IMR-90 (cell line): Measurements from ENCODE around the gene ADAM15. TPM values are rescaled to one million over a fixed set of nuclear protein-coding genes. Genes with fewer than 3 reads are reported as not detected.

ENCODE experiments used
- ATAC-seq: fragments of 200-7000 bp; cut with Tn5 transposase; 2 replicates; pipeline ENCODE4 v1.9.1; 2020; ENCODE audit warnings: low read depth, mild to moderate bottlenecking, moderate library complexity
- BruUV-seq: library from RNA; stranded (reverse); fragments of 400-500 nt; replicated peaks from 2 replicates; lab custom pipeline; 2021; lab: Mats Ljungman, UMichigan
- CTCF ChIA-PET: fragments of 300-600 bp; formaldehyde crosslinking; extraction: SDS; loops from one replicate; lab custom pipeline; 2021; ENCODE audit warnings: antibody characterized with exemption; lab: Yijun Ruan, JAX
- POLR2A ChIA-PET: fragments of 300-600 bp; sonication (Branson Sonifier 250); formaldehyde crosslinking; loops from one replicate; lab custom pipeline; 2022; ENCODE audit warnings: antibody characterized with exemption; ENCODE audit not compliant: unreplicated experiment; lab: Charles Lee
- DNase-seq: peaks from one replicate; pipeline ENCODE4 v3.0.0; 2013
- H2AFZ ChIP-seq: replicated peaks from 2 replicates; pipeline ENCODE3; 2013; ENCODE audit warnings: low read length, mild to moderate bottlenecking; ENCODE audit not compliant: poor library complexity
- H2AK5ac ChIP-seq: 2 replicates; pipeline ENCODE4 v1.6.1; 2013; ENCODE audit warnings: low read depth, low read length, inconsistent platforms
- H2AK9ac ChIP-seq: replicated peaks from 2 replicates; pipeline ENCODE3; 2013; ENCODE audit warnings: mild to moderate bottlenecking, low read depth, low read length, moderate library complexity; ENCODE audit not compliant: poor library complexity
- H2BK120ac ChIP-seq: 2 replicates; pipeline ENCODE4 v1.6.1; 2013; ENCODE audit warnings: low read depth, low read length, inconsistent platforms
- H2BK15ac ChIP-seq: 3 replicates; pipeline ENCODE4 v1.6.1; 2013; ENCODE audit warnings: low read depth, low read length, inconsistent platforms
- H2BK20ac ChIP-seq: 2 replicates; pipeline ENCODE4 v1.6.1; 2013; ENCODE audit warnings: low read depth, mild to moderate bottlenecking, inconsistent platforms, low read length, moderate library complexity
- H2BK5ac ChIP-seq: 2 replicates; pipeline ENCODE4 v1.6.1; 2013; ENCODE audit warnings: mild to moderate bottlenecking, low read depth, low read length, inconsistent platforms; ENCODE audit not compliant: poor library complexity, severe bottlenecking
- H3K14ac ChIP-seq: replicated peaks from 2 replicates; pipeline ENCODE4 v1.6.1; 2013; ENCODE audit warnings: low read depth, low read length, inconsistent platforms
- H3K18ac ChIP-seq: 2 replicates; pipeline ENCODE4 v1.6.1; 2013; ENCODE audit warnings: low read depth, low read length, control low read depth
- H3K23ac ChIP-seq: 2 replicates; pipeline ENCODE4 v1.6.1; 2013; ENCODE audit warnings: low read depth, low read length, inconsistent platforms
- H3K27ac ChIP-seq: 2 replicates; pipeline ENCODE4 v1.5.1; 2013; ENCODE audit warnings: mild to moderate bottlenecking, control low read depth, low read length; ENCODE audit not compliant: insufficient read depth
- H3K27me3 ChIP-seq: 2 replicates; pipeline ENCODE4 v1.6.1; 2013; ENCODE audit warnings: low read length; ENCODE audit not compliant: control insufficient read depth, insufficient read depth
- H3K36me3 ChIP-seq: 2 replicates; pipeline ENCODE4 v1.6.1; 2013; ENCODE audit warnings: low read length, mixed read lengths; ENCODE audit not compliant: control insufficient read depth, insufficient read depth
- H3K4ac ChIP-seq: 2 replicates; pipeline ENCODE4 v1.6.1; 2013; ENCODE audit warnings: low read depth, low read length, inconsistent platforms
- H3K4me1 ChIP-seq: 2 replicates; pipeline ENCODE4 v1.6.1; 2013; ENCODE audit warnings: low read length, mixed read lengths; ENCODE audit not compliant: control insufficient read depth, insufficient read depth
- H3K4me2 ChIP-seq: 2 replicates; pipeline ENCODE4 v1.6.1; 2013; ENCODE audit warnings: low read depth, mild to moderate bottlenecking, control low read depth, low read length, moderate library complexity
- H3K4me3 ChIP-seq: 2 replicates; pipeline ENCODE4 v1.5.1; 2013; ENCODE audit warnings: low read depth, mild to moderate bottlenecking, control low read depth, low read length, moderate library complexity; ENCODE audit not compliant: insufficient read depth
- H3K56ac ChIP-seq: 2 replicates; pipeline ENCODE4 v1.6.1; 2013; ENCODE audit warnings: low read length, inconsistent platforms; ENCODE audit not compliant: insufficient read depth; ENCODE audit errors: extremely low read depth
- H3K79me1 ChIP-seq, 2 experiments: 2 replicates each; pipeline ENCODE4 v1.6.1; 2013; ENCODE audit warnings: low read length in 2 of 2, inconsistent platforms in 1 of 2, low read depth in 1 of 2
- H3K9ac ChIP-seq: 2 replicates; pipeline ENCODE4 v1.6.1; 2013; ENCODE audit warnings: low read depth, low read length, control low read depth
- H3K9me1 ChIP-seq: 2 replicates; pipeline ENCODE4 v1.6.1; 2013; ENCODE audit warnings: low read length, inconsistent platforms; ENCODE audit not compliant: insufficient read depth
- H3K9me3 ChIP-seq: 2 replicates; pipeline ENCODE4 v1.6.1; 2013; ENCODE audit warnings: low read length; ENCODE audit not compliant: control insufficient read depth, insufficient read depth
- H4K20me1 ChIP-seq: 2 replicates; pipeline ENCODE4 v1.6.1; 2013; ENCODE audit warnings: low read length, inconsistent platforms; ENCODE audit not compliant: insufficient read depth
- H4K5ac ChIP-seq: 2 replicates; pipeline ENCODE4 v1.6.1; 2013; ENCODE audit warnings: mild to moderate bottlenecking, low read depth, low read length, control low read depth
- H4K8ac ChIP-seq, 2 experiments: 2 replicates each; pipeline ENCODE4 v1.6.1; 2013; ENCODE audit warnings: low read depth in 2 of 2, low read length in 2 of 2, control low read depth in 1 of 2, inconsistent platforms in 1 of 2
- H4K91ac ChIP-seq: 2 replicates; pipeline ENCODE4 v1.6.1; 2013; ENCODE audit warnings: low read depth, low read length, inconsistent platforms; ENCODE audit not compliant: insufficient read depth
- BHLHE40 ChIP-seq: fragments of 150-350 bp; IDR thresholded peaks from 2 replicates; pipeline ENCODE4 v1.6.1; 2016; ENCODE audit warnings: mild to moderate bottlenecking, low read depth, low read length
- CEBPB ChIP-seq: IDR thresholded peaks from 2 replicates; pipeline ENCODE4 v1.6.1; 2012; ENCODE audit warnings: low read depth, low read length, improper control_type of control experiment
- CHD1 ChIP-seq: IDR thresholded peaks from 2 replicates; pipeline ENCODE4 v1.6.1; 2012; ENCODE audit warnings: low read depth, low read length, improper control_type of control experiment
- CTCF ChIP-seq: conservative IDR thresholded peaks from 2 replicates; pipeline ENCODE4 v1.5.1; 2012; ENCODE audit warnings: mild to moderate bottlenecking, low read depth, low read length, improper control_type of control experiment
- ELK1 ChIP-seq: fragments of 150-350 bp; IDR thresholded peaks from 2 replicates; pipeline ENCODE4 v1.6.1; 2016; ENCODE audit warnings: low read depth, mild to moderate bottlenecking, low read length, moderate library complexity, borderline replicate concordance
- FOS ChIP-seq: fragments of 150-350 bp; IDR thresholded peaks from 2 replicates; pipeline ENCODE4 v1.6.1; 2016; ENCODE audit warnings: low read depth, low read length
- MAFK ChIP-seq: IDR thresholded peaks from 2 replicates; pipeline ENCODE4 v1.6.1; 2012; ENCODE audit warnings: low read depth, low read length, improper control_type of control experiment
- MAZ ChIP-seq: IDR thresholded peaks from 2 replicates; pipeline ENCODE4 v1.6.1; 2012; ENCODE audit warnings: low read depth, mild to moderate bottlenecking, low read length, improper control_type of control experiment, moderate library complexity, borderline replicate concordance
- MXI1 ChIP-seq: IDR thresholded peaks from 2 replicates; pipeline ENCODE4 v1.6.1; 2012; ENCODE audit warnings: low read depth, mild to moderate bottlenecking, low read length, moderate library complexity, borderline replicate concordance
- NFE2L2 ChIP-seq: fragments of 150-350 bp; IDR thresholded peaks from 2 replicates; pipeline ENCODE4 v1.6.1; 2016; ENCODE audit warnings: low read depth, mild to moderate bottlenecking, low read length
- POLR2A ChIP-seq: IDR thresholded peaks from 2 replicates; pipeline ENCODE4 v1.6.1; 2012; ENCODE audit warnings: mild to moderate bottlenecking, low read depth, low read length
- RAD21 ChIP-seq: IDR thresholded peaks from 2 replicates; pipeline ENCODE4 v1.6.1; 2012; ENCODE audit warnings: low read length, improper control_type of control experiment
- RCOR1 ChIP-seq: IDR thresholded peaks from 2 replicates; pipeline ENCODE4 v1.6.1; 2012; ENCODE audit warnings: mild to moderate bottlenecking, low read length, improper control_type of control experiment; ENCODE audit not compliant: insufficient replicate concordance
- RFX5 ChIP-seq: IDR thresholded peaks from 2 replicates; pipeline ENCODE4 v1.8.0; 2012; ENCODE audit warnings: low read depth, mild to moderate bottlenecking, low read length, moderate library complexity
- SMC3 ChIP-seq: fragments of 150-350 bp; IDR thresholded peaks from 2 replicates; pipeline ENCODE4 v1.6.1; 2016; ENCODE audit warnings: low read depth, mild to moderate bottlenecking, antibody characterized with exemption, low read length, moderate library complexity
- USF2 ChIP-seq: fragments of 150-350 bp; IDR thresholded peaks from 2 replicates; pipeline ENCODE4 v1.6.1; 2017; ENCODE audit warnings: mild to moderate bottlenecking, antibody characterized with exemption, low read length, low read depth
- WGBS, 2 experiments: methylation state at CpG; one replicate each; pipeline versions ENCODE4 v1.1.5 to v1.1.7; 2013; ENCODE audit warnings: missing lambda C conversion rate in 2 of 2; ENCODE audit not compliant: insufficient read length in 1 of 2; ENCODE audit errors: extremely low coverage in 2 of 2; 5-methylcytosine and 5-hydroxymethylcytosine counted together
- dilution Hi-C: fragments of 300-500 bp; cut with HindIII; formaldehyde crosslinking; loops from one replicate; pipeline ENCODE4 v1.14.3; 2018; ENCODE audit warnings: low sequenced_read_pairs; ENCODE audit not compliant: unreplicated experiment
- in situ Hi-C: fragments of 300-500 bp; cut with MboI; formaldehyde crosslinking; loops from 3 replicates; pipeline ENCODE4 v1.14.3; 2019; ENCODE audit warnings: low sequenced_read_pairs, inconsistent platforms, mixed read lengths
- intact Hi-C: fragments of 100-400 bp; cut with micrococcal nuclease; formaldehyde crosslinking; loops from 2 replicates; pipeline ENCODE4 v1.10.0; 2022
- polyA plus RNA-seq, 3 experiments: library from polyadenylated mRNA; depleted of rRNA; stranded (reverse); fragments of >200 nt; gene quantifications; 2 replicates each; pipeline ENCODE4 v1.2.3, GENCODE V29; 2012; ENCODE audit warnings: low replicate concordance in 1 of 3
- total RNA-seq: library from RNA; depleted of rRNA; stranded (reverse); fragments of >200 nt; gene quantifications from 2 replicates; pipeline ENCODE4 v1.2.3, GENCODE V29; 2012

Gene ADAM15
- total and polyA plus RNA-seq, 2 of the 4 experiments (the other 2 are of a cell fraction), result 25.6 to 52.4 TPM

GRCh38 chr1:155075535-155075934, 24.4 kb downstream of the ADAM15 start:
- H2BK15ac ChIP-seq, result no peak overlapping the region
- H4K8ac ChIP-seq, result no peak overlapping the region
- H2AFZ ChIP-seq, result no peak overlapping the region
- in situ Hi-C loops (no loop called here), intact Hi-C loops (no loop called here), dilution Hi-C loops (no loop called here)
- peaks cover 8% of the 10 kb centered on the region; the same call in 1 of the 2 replicates for H3K4me1 ChIP-seq
- no peak overlapping the region for H4K5ac ChIP-seq
- H3K4me3 ChIP-seq, result no peak overlapping the region
- H3K27me3 ChIP-seq, result peaks cover 50% of the 10 kb centered on the region
- DNase-seq (no peak), ATAC-seq (no peak)
- BruUV-seq, result no TSS peak
- H3K9me3 ChIP-seq, result no peaks in the 10 kb centered on the region
- H3K4me2 ChIP-seq, result no peak overlapping the region
- TF ChIP-seq SMC3 (no peak), FOS (no peak), RAD21 (no peak), RCOR1 (no peak), NFE2L2 (no peak), POLR2A (no peak), MXI1 (no peak), RFX5 (no peak), CTCF (no peak), CHD1 (no peak), MAFK (no peak), CEBPB (no peak), USF2 (no peak), ELK1 (no peak), MAZ (no peak), BHLHE40 (no peak)
- H2BK5ac ChIP-seq, result no peak overlapping the region
- H3K36me3 ChIP-seq, result no peaks in the 10 kb centered on the region
- H4K20me1 ChIP-seq, result peaks cover 7% of the 10 kb centered on the region
- no peak overlapping the region for H3K9ac ChIP-seq
- H2AK9ac ChIP-seq, result no peak overlapping the region
- H3K9me1 ChIP-seq, result 0 out of 2 replicates have a peak, but pooled peaks cover 5% of the 10 kb centered on the region
- no peak overlapping the region for H4K91ac ChIP-seq
- no peak overlapping the region for H3K4ac ChIP-seq
- H3K79me1 ChIP-seq, result no peaks in the 10 kb centered on the region
- no peak overlapping the region for H3K18ac ChIP-seq
- no peak overlapping the region for H2BK120ac ChIP-seq
- ChIA-PET POLR2A (no interaction called here), CTCF (interaction anchor here (0.6 to 1.2 kb wide), 2 partner anchors 14 to 469 kb away, joined by 3 to 4 read pairs; no protein-coding TSS in a partner anchor)
- H2AK5ac ChIP-seq, result no peak overlapping the region
- H3K23ac ChIP-seq, result no peak overlapping the region
- no peak overlapping the region for H3K14ac ChIP-seq
- 33% methylated on average over 1 of the region's 5 CpGs; no CpG with 5 or more reads in 1 of the 2 experiments for WGBS, 2 experiments
- H3K56ac ChIP-seq, result no peak overlapping the region
- no peak overlapping the region for H3K27ac ChIP-seq
- no peak overlapping the region for H2BK20ac ChIP-seq
